SK-N-SH (cell line): Measurements from ENCODE around the gene TCL1A. TPM values are rescaled to one million over a fixed set of nuclear protein-coding genes. Genes with fewer than 3 reads are reported as not detected.
"Not testable (repeated sequence)": the region's sequence is repeated elsewhere in the genome, so short reads cannot be mapped to it uniquely, and the experiment has no call there.

Experiments used
- CTCF ChIA-PET: fragments of 300-600, 350-600 bp; formaldehyde crosslinking; extraction: SDS; loops from one replicate; lab custom pipeline; 2021; lab: Yijun Ruan, JAX
- POLR2A ChIA-PET: fragments of 350-600 bp; sonication (Branson Sonifier 250); formaldehyde crosslinking; extraction: SDS; loops from one replicate; lab custom pipeline; 2020; ENCODE audit warnings: antibody characterized with exemption, inconsistent platforms; lab: Yijun Ruan, JAX
- DNase-seq: peaks from one replicate; pipeline ENCODE4 v3.0.0; 2012
- H2AFZ ChIP-seq: fragments of 200-600 bp; sonication (generic); 2 replicates; pipeline ENCODE4 v1.8.1; 2016; ENCODE audit warnings: antibody characterized with exemption, mild to moderate bottlenecking, low read depth
- H3F3A ChIP-seq: fragments of 200-600 bp; sonication (generic); replicated peaks from 2 replicates; pipeline ENCODE3; 2016; ENCODE audit warnings: antibody characterized with exemption, mild to moderate bottlenecking; ENCODE audit not compliant: insufficient read depth
- H3K27ac ChIP-seq, 2 experiments: fragments of 200-500 bp in 1 of 2; fragments of 200-600 bp in 1 of 2; sonication (Bioruptor generic) in 1 of 2; sonication (generic), shearing (Covaris generic) in 1 of 2; 2 replicates each; pipeline versions ENCODE4 v1.5.1 to v1.6.1; 2014 to 2016; ENCODE audit warnings: low read depth in 2 of 2, inconsistent platforms in 1 of 2, low read length in 1 of 2, mild to moderate bottlenecking in 1 of 2, mixed read lengths in 1 of 2
- H3K27me3 ChIP-seq: fragments of 200-600 bp; sonication (generic), shearing (Covaris generic); 2 replicates; pipeline ENCODE4 v1.6.1; 2016; ENCODE audit warnings: mixed run types; ENCODE audit not compliant: insufficient read depth
- H3K36me3 ChIP-seq, 2 experiments: fragments of 200-500 bp in 1 of 2; fragments of 200-600 bp in 1 of 2; sonication (Bioruptor generic) in 1 of 2; sonication (generic) in 1 of 2; replicated peaks in 1 of 2; 2 replicates each; pipeline versions ENCODE3 to v1.5.1; 2014 to 2016; ENCODE audit warnings: low read length in 1 of 2, mild to moderate bottlenecking in 1 of 2; ENCODE audit not compliant: insufficient read depth in 2 of 2, control insufficient read depth in 1 of 2
- H3K4me1 ChIP-seq, 2 experiments: fragments of 200-500 bp in 1 of 2; fragments of 200-600 bp in 1 of 2; sonication (Bioruptor generic) in 1 of 2; sonication (generic), shearing (Covaris generic) in 1 of 2; 2 replicates each; pipeline versions ENCODE4 v1.5.1 to v1.6.1; 2014 to 2016; ENCODE audit warnings: low read depth in 1 of 2, low read length in 1 of 2, mixed run types in 1 of 2; ENCODE audit not compliant: insufficient read depth in 2 of 2, control insufficient read depth in 1 of 2
- H3K4me2 ChIP-seq: fragments of 200-600 bp; sonication (generic), shearing (Covaris generic); 2 replicates; pipeline ENCODE4 v1.6.1; 2017; ENCODE audit warnings: mixed run types
- H3K4me3 ChIP-seq, 2 experiments: fragments of 200-500 bp in 1 of 2; fragments of 200-600 bp in 1 of 2; sonication (Bioruptor generic) in 1 of 2; sonication (generic), shearing (Covaris generic) in 1 of 2; 2 replicates each; pipeline versions ENCODE4 v1.5.1 to v1.8.1; 2014 to 2016; ENCODE audit warnings: low read depth in 2 of 2, inconsistent platforms in 1 of 2, low read length in 1 of 2, mild to moderate bottlenecking in 1 of 2, mixed read lengths in 1 of 2, moderate library complexity in 1 of 2
- H3K79me2 ChIP-seq: fragments of 200-600 bp; sonication (generic); 2 replicates; pipeline ENCODE4 v1.8.1; 2017; ENCODE audit warnings: mild to moderate bottlenecking; ENCODE audit not compliant: insufficient read depth
- H3K9ac ChIP-seq: fragments of 200-600 bp; sonication (generic); 2 replicates; pipeline ENCODE4 v1.6.1; 2017; ENCODE audit warnings: mixed run types
- H3K9me2 ChIP-seq: fragments of 200-600 bp; sonication (generic); 2 replicates; pipeline ENCODE4 v1.6.1; 2017; ENCODE audit warnings: mixed run types
- H3K9me3 ChIP-seq: fragments of 200-600 bp; sonication (generic); 2 replicates; pipeline ENCODE4 v1.6.1; 2017; ENCODE audit warnings: mixed run types, mild to moderate bottlenecking, moderate library complexity
- H4K20me1 ChIP-seq: fragments of 200-600 bp; sonication (generic); 2 replicates; pipeline ENCODE4 v1.6.1; 2017; ENCODE audit warnings: mild to moderate bottlenecking, mixed run types; ENCODE audit not compliant: insufficient read depth
- FOXM1 ChIP-seq: IDR thresholded peaks from 2 replicates; pipeline ENCODE4 v1.4.0; 2012; ENCODE audit warnings: low read depth, mild to moderate bottlenecking
- MAX ChIP-seq: IDR thresholded peaks from 2 replicates; pipeline ENCODE4 v1.4.0; 2012; ENCODE audit warnings: low read depth
- MXI1 ChIP-seq: IDR thresholded peaks from 2 replicates; pipeline ENCODE4 v1.6.1; 2012; ENCODE audit warnings: mild to moderate bottlenecking, low read depth, low read length, improper control_type of control experiment
- NRF1 ChIP-seq: IDR thresholded peaks from 2 replicates; pipeline ENCODE4 v1.6.1; 2012; ENCODE audit warnings: low read depth, mild to moderate bottlenecking, low read length
- WGBS: methylation state at CpG from one replicate; pipeline ENCODE4 v1.1.6; 2017; ENCODE audit warnings: low lambda C conversion rate; 5-methylcytosine and 5-hydroxymethylcytosine counted together
- polyA plus RNA-seq, 3 experiments: library from polyadenylated mRNA; depleted of rRNA; stranded (reverse); fragments of >200 nt; gene quantifications; 2 replicates each; pipeline ENCODE4 v1.2.3, GENCODE V29; 2012
- TF ChIP-seq, protein P1 (sequence below): IDR thresholded peaks from 2 replicates; pipeline ENCODE4 v1.6.1; 2012; ENCODE audit warnings: mild to moderate bottlenecking, low read depth, low read length, moderate library complexity

The TCL1A gene
- polyA plus RNA-seq, 1 of the 3 experiments (the other 2 are of a cell fraction), result not detected

GRCh38 chr14:95666450-95666849 lies 47.5 kb downstream of the TCL1A start:
- no peak overlapping the region for H2AFZ ChIP-seq
- ChIA-PET POLR2A (no interaction called here), CTCF (interaction anchor here (1.0 to 2.0 kb wide), 2 partner anchors 9 to 108 kb away, joined by 4 to 8 read pairs; no protein-coding TSS in a partner anchor)
- H3K27ac ChIP-seq, result no peak overlapping the region
- H3K4me2 ChIP-seq, result no peak overlapping the region
- WGBS, result 36% methylated on average over 3 of the region's 5 CpGs
- H4K20me1 ChIP-seq, result no peaks in the 10 kb centered on the region
- no peaks in the 10 kb centered on the region for H3K9me3 ChIP-seq
- no peak for DNase-seq
- H3K9me2 ChIP-seq, result no peaks in the 10 kb centered on the region
- H3F3A ChIP-seq, result no peaks in the 10 kb centered on the region
- peaks cover 0 to 8% of the 10 kb centered on the region in 2 experiments; a peak in 2 of 4 replicates for H3K4me1 ChIP-seq
- H3K79me2 ChIP-seq, result no peaks in the 10 kb centered on the region
- no peaks in the 10 kb centered on the region for H3K36me3 ChIP-seq
- no peaks in the 10 kb centered on the region for H3K27me3 ChIP-seq
- no peak overlapping the region for H3K9ac ChIP-seq
- no peak overlapping the region for H3K4me3 ChIP-seq
- TF ChIP-seq NRF1, result no peak
- TF ChIP-seq, all 33 proteins: peak for 0

GRCh38 chr14:95665530-95665929 lies 48.4 kb downstream of the TCL1A start:
- H3K9me2 ChIP-seq, H3K27me3 ChIP-seq, H3K9me3 ChIP-seq, H3K4me2 ChIP-seq, H3K79me2 ChIP-seq, H4K20me1 ChIP-seq, H3K36me3 ChIP-seq, H2AFZ ChIP-seq, H3F3A ChIP-seq, DNase-seq, H3K27ac ChIP-seq, POLR2A ChIA-PET, H3K9ac ChIP-seq, H3K4me3 ChIP-seq: not testable (repeated sequence)
- CTCF ChIA-PET, result interaction anchor here (0.8 to 1.6 kb wide), 2 partner anchors 14 to 63 kb away, joined by 3 read pairs; no protein-coding TSS in a partner anchor
- WGBS, result 49% methylated on average over 7 of the region's 8 CpGs
- H3K4me1 ChIP-seq, result peaks cover 0 to 11% of the 10 kb centered on the region in 2 experiments; a peak in 1 of 4 replicates

DNA sequence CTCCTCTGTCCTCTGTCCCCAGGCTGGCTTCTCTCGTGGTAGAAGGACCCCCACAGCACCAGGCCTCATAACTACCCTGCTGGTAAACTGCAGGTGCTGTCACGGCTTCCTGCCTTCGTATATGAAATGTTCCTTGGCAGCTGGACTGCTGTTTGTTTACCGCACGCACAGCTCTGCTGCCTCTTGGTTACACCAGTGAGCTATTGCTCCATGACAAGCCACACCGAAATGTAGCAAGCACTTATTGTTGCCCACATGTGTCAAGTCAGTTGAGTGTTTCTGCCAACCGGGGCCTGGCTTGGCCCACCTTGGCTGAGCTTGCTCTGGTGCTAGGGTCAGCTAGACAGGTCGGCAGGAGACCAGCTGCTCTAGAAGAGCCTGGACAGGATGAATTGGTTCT lies 49.4 kb downstream of the TCL1A start:
- POLR2A ChIA-PET, result no interaction called here
- Histone ChIP-seq H2AFZ (no peak overlapping the region), H3K4me2 (no peak overlapping the region), H3K79me2 (no peaks in the 10 kb centered on the region)
- no peak for TF ChIP-seq FOXM1
- no peak for TF ChIP-seq MXI1
- TF ChIP-seq, protein P1, sequence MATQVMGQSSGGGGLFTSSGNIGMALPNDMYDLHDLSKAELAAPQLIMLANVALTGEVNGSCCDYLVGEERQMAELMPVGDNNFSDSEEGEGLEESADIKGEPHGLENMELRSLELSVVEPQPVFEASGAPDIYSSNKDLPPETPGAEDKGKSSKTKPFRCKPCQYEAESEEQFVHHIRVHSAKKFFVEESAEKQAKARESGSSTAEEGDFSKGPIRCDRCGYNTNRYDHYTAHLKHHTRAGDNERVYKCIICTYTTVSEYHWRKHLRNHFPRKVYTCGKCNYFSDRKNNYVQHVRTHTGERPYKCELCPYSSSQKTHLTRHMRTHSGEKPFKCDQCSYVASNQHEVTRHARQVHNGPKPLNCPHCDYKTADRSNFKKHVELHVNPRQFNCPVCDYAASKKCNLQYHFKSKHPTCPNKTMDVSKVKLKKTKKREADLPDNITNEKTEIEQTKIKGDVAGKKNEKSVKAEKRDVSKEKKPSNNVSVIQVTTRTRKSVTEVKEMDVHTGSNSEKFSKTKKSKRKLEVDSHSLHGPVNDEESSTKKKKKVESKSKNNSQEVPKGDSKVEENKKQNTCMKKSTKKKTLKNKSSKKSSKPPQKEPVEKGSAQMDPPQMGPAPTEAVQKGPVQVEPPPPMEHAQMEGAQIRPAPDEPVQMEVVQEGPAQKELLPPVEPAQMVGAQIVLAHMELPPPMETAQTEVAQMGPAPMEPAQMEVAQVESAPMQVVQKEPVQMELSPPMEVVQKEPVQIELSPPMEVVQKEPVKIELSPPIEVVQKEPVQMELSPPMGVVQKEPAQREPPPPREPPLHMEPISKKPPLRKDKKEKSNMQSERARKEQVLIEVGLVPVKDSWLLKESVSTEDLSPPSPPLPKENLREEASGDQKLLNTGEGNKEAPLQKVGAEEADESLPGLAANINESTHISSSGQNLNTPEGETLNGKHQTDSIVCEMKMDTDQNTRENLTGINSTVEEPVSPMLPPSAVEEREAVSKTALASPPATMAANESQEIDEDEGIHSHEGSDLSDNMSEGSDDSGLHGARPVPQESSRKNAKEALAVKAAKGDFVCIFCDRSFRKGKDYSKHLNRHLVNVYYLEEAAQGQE, result no peak
- TF ChIP-seq MAX, result no peak
- TF ChIP-seq, all 33 proteins: peak for 0
- Histone ChIP-seq H3K4me3 (no peak overlapping the region), H3K9me3 (no peaks in the 10 kb centered on the region), H3K27me3 (no peaks in the 10 kb centered on the region), H4K20me1 (no peaks in the 10 kb centered on the region), H3K4me1 (peaks cover 0 to 18% of the 10 kb centered on the region in 2 experiments; a peak in 1 of 4 replicates), H3K36me3 (no peaks in the 10 kb centered on the region), H3K9me2 (no peaks in the 10 kb centered on the region), H3K27ac (no peak overlapping the region; a peak in 1 of 4 replicates), H3F3A (no peaks in the 10 kb centered on the region), H3K9ac (no peak overlapping the region)
- 51% methylated on average over 5 of the region's 8 CpGs for WGBS
- no peak for DNase-seq
- CTCF ChIA-PET, result interaction anchor here (0.7 to 1.6 kb wide), 3 partner anchors 9 to 63 kb away, joined by 3 to 6 read pairs (median 3); no protein-coding TSS in a partner anchor
